ENCODE measurements around the gene CDC40.

The CDC40 gene

DNA sequence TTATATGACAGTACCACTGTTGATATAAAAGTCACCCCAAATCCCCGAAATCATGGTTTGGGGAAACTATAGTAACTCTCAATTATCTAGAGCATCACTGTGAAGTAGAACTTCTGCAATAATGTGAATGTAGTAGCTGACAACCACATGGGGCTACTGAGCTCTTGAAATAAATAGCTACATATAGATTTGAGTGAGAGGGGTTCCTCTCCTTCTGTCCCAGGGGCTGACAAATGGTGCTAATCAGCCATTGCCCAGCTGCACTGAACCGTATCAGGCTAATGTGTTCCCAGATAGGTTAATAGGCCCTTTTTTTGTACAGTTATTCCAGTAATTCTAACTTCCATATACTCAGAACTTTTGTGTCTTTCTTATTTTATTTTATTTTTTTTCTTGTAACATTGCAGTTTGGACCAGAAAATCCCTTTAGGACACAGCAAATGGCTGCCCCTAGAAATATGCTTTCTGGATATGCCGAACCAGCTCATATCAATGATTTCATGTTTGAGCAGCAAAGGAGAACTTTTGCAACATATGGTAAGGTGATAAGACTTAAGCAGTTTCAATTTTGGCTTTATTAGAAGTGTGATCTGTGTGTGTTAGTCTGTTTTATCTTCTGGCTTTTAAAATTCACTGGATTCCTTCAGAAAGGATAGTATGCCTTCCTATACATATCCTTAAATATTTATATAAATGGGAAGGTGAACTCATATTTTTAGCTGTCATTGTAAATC, 21.1 kb downstream of the CDC40 start:
- DNase-seq, result no peak
- WGBS (ENCODE audit: extremely low coverage, insufficient coverage, insufficient read length), result no CpG with 5 or more reads among the region's 3 CpGs
- no peaks in the 10 kb centered on the region for H3K9me3 ChIP-seq (ENCODE audit: insufficient read depth, low read depth, low read length)
- H2AFZ ChIP-seq (ENCODE audit: insufficient read depth, low read length, poor library complexity), result no peak overlapping the region
- H3K79me1 ChIP-seq (ENCODE audit: low read length), result no peaks in the 10 kb centered on the region
- no peak overlapping the region for H3K27ac ChIP-seq (ENCODE audit: low read depth, low read length)
- no peak overlapping the region for H2BK12ac ChIP-seq (ENCODE audit: low read length)
- no peaks in the 10 kb centered on the region for H3K79me2 ChIP-seq (ENCODE audit: control insufficient read depth, insufficient read depth, low read length, poor library complexity)
- no peak overlapping the region for H3K23ac ChIP-seq (ENCODE audit: low read length)
- H3K18ac ChIP-seq (ENCODE audit: low read length), result no peak overlapping the region
- H2BK5ac ChIP-seq (ENCODE audit: low read depth, low read length, poor library complexity), result no peak overlapping the region
- H3K4me2 ChIP-seq (ENCODE audit: low read length), result no peak overlapping the region
- no peak overlapping the region for H2AK5ac ChIP-seq (ENCODE audit: low read length)
- H3K14ac ChIP-seq (ENCODE audit: low read length), result no peak overlapping the region
- H4K12ac ChIP-seq (ENCODE audit: low read depth, low read length), result no peak overlapping the region
- no peak overlapping the region for H2BK120ac ChIP-seq (ENCODE audit: insufficient read depth, low read length, poor library complexity)
- no peak overlapping the region for H3K9ac ChIP-seq (ENCODE audit: low read length)
- no peak overlapping the region for H3K4me3 ChIP-seq (ENCODE audit: low read depth, low read length)
- H4K8ac ChIP-seq (ENCODE audit: low read depth, low read length), result no peak overlapping the region
- H3K4me1 ChIP-seq (ENCODE audit: control insufficient read depth in 1 of 2, insufficient read depth in 2 of 2, low read length in 2 of 2), result no peaks in the 10 kb centered on the region
- H3K4ac ChIP-seq (ENCODE audit: low read depth, low read length), result no peak overlapping the region
- no peak overlapping the region for H4K91ac ChIP-seq (ENCODE audit: low read depth, low read length)
- peaks cover 0 to 2% of the 10 kb centered on the region in 2 experiments for H3K36me3 ChIP-seq (ENCODE audit: control insufficient read depth in 1 of 2, insufficient read depth in 2 of 2, low read length in 2 of 2)
- no peaks in the 10 kb centered on the region for H3K27me3 ChIP-seq (ENCODE audit: insufficient read depth, low read length)

DNA sequence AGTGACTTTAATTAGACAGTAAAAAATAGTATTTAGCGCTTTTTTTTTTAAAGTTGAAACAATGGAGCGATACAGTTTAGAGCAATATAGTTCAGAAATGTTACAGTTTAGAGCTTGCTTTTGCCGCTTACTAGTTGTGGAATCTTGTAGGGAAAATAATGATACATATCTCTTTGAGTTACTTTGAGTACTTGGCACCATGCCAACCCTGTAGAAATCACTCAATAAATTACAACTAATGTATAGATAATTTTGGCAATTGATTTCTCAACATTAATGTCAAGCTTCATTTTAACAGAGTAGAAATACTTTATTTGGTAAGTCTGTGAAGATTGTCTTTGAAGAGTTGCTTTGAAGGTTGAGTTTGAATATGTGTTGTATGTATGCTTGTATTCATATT, 27.4 kb downstream of the CDC40 start:
- Histone ChIP-seq H3K4ac (ENCODE audit: low read depth, low read length) (no peak overlapping the region), H3K14ac (ENCODE audit: low read length) (no peak overlapping the region), H3K36me3 (ENCODE audit: control insufficient read depth in 1 of 2, insufficient read depth in 2 of 2, low read length in 2 of 2) (peaks cover 5 to 7% of the 10 kb centered on the region in 2 experiments), H4K91ac (ENCODE audit: low read depth, low read length) (no peak overlapping the region), H3K4me2 (ENCODE audit: low read length) (no peak overlapping the region), H3K27ac (ENCODE audit: low read depth, low read length) (no peak overlapping the region), H2BK5ac (ENCODE audit: low read depth, low read length, poor library complexity) (no peak overlapping the region), H2BK12ac (ENCODE audit: low read length) (no peak overlapping the region), H3K4me3 (ENCODE audit: low read depth, low read length) (no peak overlapping the region), H2BK120ac (ENCODE audit: insufficient read depth, low read length, poor library complexity) (no peak overlapping the region), H3K9ac (ENCODE audit: low read length) (no peak overlapping the region), H3K79me2 (ENCODE audit: control insufficient read depth, insufficient read depth, low read length, poor library complexity) (no peaks in the 10 kb centered on the region), H4K8ac (ENCODE audit: low read depth, low read length) (no peak overlapping the region), H3K27me3 (ENCODE audit: insufficient read depth, low read length) (no peaks in the 10 kb centered on the region), H4K12ac (ENCODE audit: low read depth, low read length) (no peak overlapping the region), H3K18ac (ENCODE audit: low read length) (no peak overlapping the region), H2AK5ac (ENCODE audit: low read length) (no peak overlapping the region), H3K9me3 (ENCODE audit: insufficient read depth, low read depth, low read length) (no peaks in the 10 kb centered on the region), H3K79me1 (ENCODE audit: low read length) (no peaks in the 10 kb centered on the region), H3K23ac (ENCODE audit: low read length) (no peak overlapping the region), H3K4me1 (ENCODE audit: control insufficient read depth in 1 of 2, insufficient read depth in 2 of 2, low read length in 2 of 2) (no peaks in the 10 kb centered on the region), H2AFZ (ENCODE audit: insufficient read depth, low read length, poor library complexity) (no peak overlapping the region)
- no CpG with 5 or more reads among the region's 3 CpGs for WGBS (ENCODE audit: extremely low coverage, insufficient coverage, insufficient read length)
- no peak for DNase-seq

DNA sequence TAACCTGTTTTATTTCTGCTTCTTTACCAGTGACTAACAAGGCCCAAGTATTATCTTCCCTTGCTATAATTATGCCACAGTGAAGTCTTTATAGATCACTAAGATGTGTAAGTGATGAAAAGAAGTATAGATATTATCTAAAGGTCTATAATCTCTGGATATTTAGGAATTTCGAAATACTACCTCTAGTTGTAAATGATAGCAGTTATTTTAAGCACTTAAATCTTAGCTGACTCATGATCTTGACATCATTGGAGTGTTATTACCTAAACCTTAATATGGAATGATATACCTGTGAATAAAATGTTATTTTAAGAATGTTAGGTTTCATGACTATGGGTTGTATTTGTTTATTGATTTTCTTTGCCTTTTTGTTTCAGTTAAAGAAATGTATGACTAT, 31.5 kb downstream of the CDC40 start:
- no CpG with 5 or more reads among the region's 1 CpG for WGBS (ENCODE audit: extremely low coverage, insufficient coverage, insufficient read length)
- peak; percentile 0 to 59 for DNase-seq
- no peak overlapping the region for H2AK5ac ChIP-seq (ENCODE audit: low read length)
- no peak overlapping the region for H2BK12ac ChIP-seq (ENCODE audit: low read length)
- no peak overlapping the region for H3K18ac ChIP-seq (ENCODE audit: low read length)
- no peak overlapping the region for H3K27ac ChIP-seq (ENCODE audit: low read depth, low read length)
- H3K4me1 ChIP-seq (ENCODE audit: control insufficient read depth in 1 of 2, insufficient read depth in 2 of 2, low read length in 2 of 2), result no peaks in the 10 kb centered on the region
- H3K27me3 ChIP-seq (ENCODE audit: insufficient read depth, low read length), result no peaks in the 10 kb centered on the region
- no peak overlapping the region for H2BK5ac ChIP-seq (ENCODE audit: low read depth, low read length, poor library complexity)
- no peak overlapping the region for H3K4me2 ChIP-seq (ENCODE audit: low read length)
- H3K4ac ChIP-seq (ENCODE audit: low read depth, low read length), result no peak overlapping the region
- no peaks in the 10 kb centered on the region for H3K79me1 ChIP-seq (ENCODE audit: low read length)
- H3K9me3 ChIP-seq (ENCODE audit: insufficient read depth, low read depth, low read length), result no peaks in the 10 kb centered on the region
- no peak overlapping the region for H2AFZ ChIP-seq (ENCODE audit: insufficient read depth, low read length, poor library complexity)
- H3K9ac ChIP-seq (ENCODE audit: low read length), result no peak overlapping the region
- no peak overlapping the region for H4K8ac ChIP-seq (ENCODE audit: low read depth, low read length)
- H2BK120ac ChIP-seq (ENCODE audit: insufficient read depth, low read length, poor library complexity), result no peak overlapping the region
- no peak overlapping the region for H3K4me3 ChIP-seq (ENCODE audit: low read depth, low read length)
- H4K12ac ChIP-seq (ENCODE audit: low read depth, low read length), result no peak overlapping the region
- peaks cover 4 to 15% of the 10 kb centered on the region in 2 experiments for H3K36me3 ChIP-seq (ENCODE audit: control insufficient read depth in 1 of 2, insufficient read depth in 2 of 2, low read length in 2 of 2)
- no peak overlapping the region for H4K91ac ChIP-seq (ENCODE audit: low read depth, low read length)
- no peak overlapping the region for H3K14ac ChIP-seq (ENCODE audit: low read length)
- H3K23ac ChIP-seq (ENCODE audit: low read length), result no peak overlapping the region
- H3K79me2 ChIP-seq (ENCODE audit: control insufficient read depth, insufficient read depth, low read length, poor library complexity), result no peaks in the 10 kb centered on the region

DNA sequence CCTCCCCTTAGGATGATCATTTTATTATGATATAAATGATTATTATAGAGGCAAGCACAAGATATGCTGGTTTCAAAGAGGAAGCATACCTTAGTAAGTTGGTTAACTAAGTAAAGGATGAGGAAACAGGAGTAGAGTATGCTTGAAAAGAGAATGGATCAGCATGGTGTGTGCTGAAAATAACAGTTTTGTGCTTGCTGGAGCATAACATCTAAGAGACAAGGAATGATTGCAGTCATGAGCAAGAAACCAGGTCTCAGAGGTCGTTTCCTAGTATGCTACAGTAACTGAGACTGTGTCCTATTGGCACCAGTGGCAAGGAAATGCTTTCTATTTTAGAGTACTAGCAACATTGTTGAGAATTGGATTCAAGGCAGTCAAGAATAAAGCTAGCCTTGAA, 34.1 kb downstream of the CDC40 start:
- DNase-seq, result no peak

More for the DNA sequence above, 34.1 kb downstream of the CDC40 start:
- H3K4me1 ChIP-seq (ENCODE audit: control insufficient read depth in 1 of 2, insufficient read depth in 2 of 2, low read length in 2 of 2), result no peaks in the 10 kb centered on the region
- H3K9ac ChIP-seq (ENCODE audit: low read length), result no peak overlapping the region
- no peak overlapping the region for H4K8ac ChIP-seq (ENCODE audit: low read depth, low read length)
- WGBS (ENCODE audit: extremely low coverage, insufficient coverage, insufficient read length), result no CpG with 5 or more reads among the region's 1 CpG
- H3K23ac ChIP-seq (ENCODE audit: low read length), result no peak overlapping the region
- H3K18ac ChIP-seq (ENCODE audit: low read length), result no peak overlapping the region
- no peaks in the 10 kb centered on the region for H3K79me1 ChIP-seq (ENCODE audit: low read length)
- H2BK120ac ChIP-seq (ENCODE audit: insufficient read depth, low read length, poor library complexity), result no peak overlapping the region
- no peaks in the 10 kb centered on the region for H3K27me3 ChIP-seq (ENCODE audit: insufficient read depth, low read length)
- H2BK5ac ChIP-seq (ENCODE audit: low read depth, low read length, poor library complexity), result no peak overlapping the region
- H2AFZ ChIP-seq (ENCODE audit: insufficient read depth, low read length, poor library complexity), result no peak overlapping the region
- no peak overlapping the region for H3K27ac ChIP-seq (ENCODE audit: low read depth, low read length)
- no peak overlapping the region for H3K4ac ChIP-seq (ENCODE audit: low read depth, low read length)
- no peak overlapping the region for H3K4me2 ChIP-seq (ENCODE audit: low read length)
- H4K91ac ChIP-seq (ENCODE audit: low read depth, low read length), result no peak overlapping the region
- no peak overlapping the region for H2BK12ac ChIP-seq (ENCODE audit: low read length)
- H4K12ac ChIP-seq (ENCODE audit: low read depth, low read length), result no peak overlapping the region
- H3K9me3 ChIP-seq (ENCODE audit: insufficient read depth, low read depth, low read length), result no peaks in the 10 kb centered on the region
- no peak overlapping the region for H3K4me3 ChIP-seq (ENCODE audit: low read depth, low read length)
- no peak overlapping the region for H2AK5ac ChIP-seq (ENCODE audit: low read length)
- no peaks in the 10 kb centered on the region for H3K79me2 ChIP-seq (ENCODE audit: control insufficient read depth, insufficient read depth, low read length, poor library complexity)
- no peak overlapping the region for H3K14ac ChIP-seq (ENCODE audit: low read length)
- H3K36me3 ChIP-seq (ENCODE audit: control insufficient read depth in 1 of 2, insufficient read depth in 2 of 2, low read length in 2 of 2), result peaks cover 5 to 19% of the 10 kb centered on the region in 2 experiments

Data from trophoblast cell (in vitro differentiated cells and primary cell).